OCI-LY1 (cell line): ENCODE results near the gene BZW2.

ENCODE experiments used
- H2AFZ ChIP-seq: fragments of 200-600 bp; sonication (generic), shearing (Covaris generic); 2 replicates; pipeline ENCODE4 v1.6.0; 2014; ENCODE audit warnings: antibody characterized with exemption, mild to moderate bottlenecking, low read length
- H3F3A ChIP-seq: fragments of 200-600 bp; sonication (generic), shearing (Covaris generic); 2 replicates; pipeline ENCODE4 v1.6.0; 2014; ENCODE audit warnings: mild to moderate bottlenecking, antibody characterized with exemption, low read length, moderate library complexity; ENCODE audit not compliant: insufficient read depth
- H3K27ac ChIP-seq: fragments of 200-600 bp; sonication (generic); 2 replicates; pipeline ENCODE4 v1.5.1; 2014; ENCODE audit warnings: low read length, mixed run types, mild to moderate bottlenecking, low read depth; ENCODE audit not compliant: poor library complexity, severe bottlenecking
- H3K27me3 ChIP-seq: fragments of 200-600 bp; sonication (generic); 2 replicates; pipeline ENCODE4 v1.6.0; 2014; ENCODE audit warnings: antibody characterized with exemption, mild to moderate bottlenecking, low read length, moderate library complexity; ENCODE audit not compliant: insufficient read depth
- H3K36me3 ChIP-seq: fragments of 200-600 bp; sonication (generic); 2 replicates; pipeline ENCODE4 v1.6.1; 2014; ENCODE audit warnings: mild to moderate bottlenecking, antibody characterized with exemption, low read length, moderate library complexity, mixed read lengths; ENCODE audit not compliant: insufficient read depth
- H3K4me1 ChIP-seq: fragments of 200-600 bp; sonication (generic); 2 replicates; pipeline ENCODE4 v1.5.1; 2014; ENCODE audit warnings: mild to moderate bottlenecking, low read length, moderate library complexity; ENCODE audit not compliant: insufficient read depth, severe bottlenecking
- H3K4me2 ChIP-seq: fragments of 200-600 bp; sonication (generic), shearing (Covaris generic); 2 replicates; pipeline ENCODE4 v1.6.1; 2014; ENCODE audit warnings: low read length
- H3K4me3 ChIP-seq: fragments of 200-600 bp; sonication (generic); 2 replicates; pipeline ENCODE4 v1.5.1; 2014; ENCODE audit warnings: low read length, low read depth, mild to moderate bottlenecking, mixed read lengths; ENCODE audit not compliant: poor library complexity, severe bottlenecking
- H3K79me2 ChIP-seq: fragments of 200-600 bp; shearing (Covaris generic); 2 replicates; pipeline ENCODE4 v1.6.1; 2016; ENCODE audit warnings: mixed run types, low read length, mixed read lengths; ENCODE audit not compliant: insufficient read depth
- H3K9ac ChIP-seq: fragments of 200-600 bp; sonication (generic), shearing (Covaris generic); 2 replicates; pipeline ENCODE4 v1.6.1; 2014; ENCODE audit warnings: mild to moderate bottlenecking, low read length, mixed read lengths
- H3K9me2 ChIP-seq: fragments of 200-600 bp; sonication (generic), shearing (Covaris generic); 2 replicates; pipeline ENCODE4 v1.6.1; 2014; ENCODE audit warnings: low read depth, mild to moderate bottlenecking, low read length, mixed read lengths
- H3K9me3 ChIP-seq: fragments of 200-600 bp; shearing (Covaris generic); 2 replicates; pipeline ENCODE4 v1.6.1; 2014; ENCODE audit warnings: low read length, mixed read lengths
- H4K20me1 ChIP-seq: fragments of 200-600 bp; sonication (generic), shearing (Covaris generic); 2 replicates; pipeline ENCODE4 v1.6.0; 2016; ENCODE audit warnings: mild to moderate bottlenecking, low read length; ENCODE audit not compliant: insufficient read depth
- CTCF ChIP-seq: fragments of 200-600 bp; sonication (generic), shearing (Covaris generic); IDR thresholded peaks from 2 replicates; pipeline ENCODE4 v1.5.1; 2017; ENCODE audit warnings: mild to moderate bottlenecking, antibody characterized with exemption, low read length, moderate library complexity, mixed read lengths
- EZH2 ChIP-seq: fragments of 200-600 bp; sonication (generic), shearing (Covaris generic); IDR thresholded peaks from 2 replicates; pipeline ENCODE4 v1.8.0; 2017; ENCODE audit warnings: borderline replicate concordance, mixed run types, mild to moderate bottlenecking, antibody characterized with exemption, low read length, moderate library complexity, mixed read lengths

The BZW2 gene

DNA sequence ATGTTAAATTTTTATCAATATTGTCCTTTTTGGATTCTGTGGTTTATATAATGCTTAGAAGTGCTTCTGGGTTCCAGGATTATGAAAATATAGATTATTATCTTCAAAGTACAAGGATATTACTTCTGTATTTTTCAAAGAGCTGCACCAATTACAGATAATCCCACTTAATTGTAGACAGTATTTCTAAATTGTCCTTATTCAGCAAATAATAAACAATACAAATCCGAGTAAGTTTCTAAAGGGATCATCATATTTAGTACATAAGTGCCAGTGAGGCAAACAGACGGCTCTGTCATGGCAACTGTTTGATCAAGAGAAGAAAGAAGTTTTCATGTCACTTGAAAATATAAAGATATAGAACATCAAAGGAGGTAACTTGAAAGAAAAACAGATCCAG, 19.6 kb upstream of the BZW2 start:
- no peaks in the 10 kb centered on the region for H3F3A ChIP-seq
- no peak overlapping the region for H3K4me2 ChIP-seq
- no peaks in the 10 kb centered on the region for H3K36me3 ChIP-seq
- no peaks in the 10 kb centered on the region for H3K4me1 ChIP-seq
- no peak overlapping the region for H3K9ac ChIP-seq
- TF ChIP-seq CTCF: no peak
- H3K9me3 ChIP-seq: no peaks in the 10 kb centered on the region
- H3K27ac ChIP-seq: no peak overlapping the region
- H3K27me3 ChIP-seq: no peaks in the 10 kb centered on the region
- no peaks in the 10 kb centered on the region for H3K79me2 ChIP-seq
- no peak overlapping the region for H2AFZ ChIP-seq
- H4K20me1 ChIP-seq: no peaks in the 10 kb centered on the region
- H3K4me3 ChIP-seq: no peak overlapping the region
- H3K9me2 ChIP-seq: no peaks in the 10 kb centered on the region

- Histone ChIP-seq H4K20me1 (no peaks in the 10 kb centered on the region), H3K4me3 (no peak overlapping the region), H3K27me3 (no peaks in the 10 kb centered on the region), H3K4me2 (no peak overlapping the region), H2AFZ (no peak overlapping the region), H3K9ac (no peak overlapping the region), H3F3A (no peaks in the 10 kb centered on the region), H3K27ac (no peak overlapping the region), H3K9me2 (no peaks in the 10 kb centered on the region), H3K9me3 (no peaks in the 10 kb centered on the region), H3K79me2 (no peaks in the 10 kb centered on the region), H3K36me3 (no peaks in the 10 kb centered on the region), H3K4me1 (no peaks in the 10 kb centered on the region)
- TF ChIP-seq EZH2: no peak
- TF ChIP-seq CTCF: no peak
Observed at GRCh38 chr7:16627236-16627635, 18.7 kb upstream of the BZW2 start.

- H3K4me1 ChIP-seq: no peaks in the 10 kb centered on the region
- no peak overlapping the region for H3K9ac ChIP-seq
- H3K9me3 ChIP-seq: no peaks in the 10 kb centered on the region
- no peak overlapping the region for H3K27ac ChIP-seq
- H3K79me2 ChIP-seq: no peaks in the 10 kb centered on the region
- TF ChIP-seq EZH2 (no peak), CTCF (no peak)
- no peaks in the 10 kb centered on the region for H4K20me1 ChIP-seq
- no peak overlapping the region for H3K4me2 ChIP-seq
- H3K27me3 ChIP-seq: no peaks in the 10 kb centered on the region
- H3K9me2 ChIP-seq: no peaks in the 10 kb centered on the region
- H3K4me3 ChIP-seq: no peak overlapping the region
- H2AFZ ChIP-seq: no peak overlapping the region
- H3K36me3 ChIP-seq: no peaks in the 10 kb centered on the region
- H3F3A ChIP-seq: no peaks in the 10 kb centered on the region
Observed at GRCh38 chr7:16630654-16631053, 15.3 kb upstream of the BZW2 start.
